Thyroid gland (tissue), 4 donors: ENCODE results near the gene FAM50B.

ENCODE experiments used
- CTCF ChIP-seq, 6 experiments: fragments of 200-600 bp in 3 of 6; fragments of 450-650 bp in 3 of 6; sonication (generic) in 3 of 6; IDR thresholded peaks; one replicate each; pipeline ENCODE4 v1.5.1; 2016 to 2019; ENCODE audit warnings: antibody characterized with exemption in 6 of 6, mild to moderate bottlenecking in 2 of 6, inconsistent platforms in 1 of 6, moderate library complexity in 1 of 6
- POLR2A ChIP-seq, 2 donors: fragments of 450-650 bp; IDR thresholded peaks; one replicate each; pipeline ENCODE4 v1.6.1; 2017; ENCODE audit warnings: antibody characterized with exemption in 2 of 2, mild to moderate bottlenecking in 2 of 2, moderate library complexity in 1 of 2

GRCh38 chr6:3848925-3849605 lies at the start of gene FAM50B:
- peak; percentile 79 to 99 (median 90) for TF ChIP-seq CTCF (IDR thresholded peaks at IDR 0.05)
- peak in 1 of 2 donors; percentile 92 for TF ChIP-seq POLR2A (IDR thresholded peaks at IDR 0.05)
